Placental pericyte (primary cell): Measurements from ENCODE around the gene KMT2D. TPM values are rescaled to one million over a fixed set of nuclear protein-coding genes. Genes with fewer than 3 reads are reported as not detected.

Experiments
- total RNA-seq: library from RNA; depleted of rRNA; stranded (reverse); fragments of >200 nt; gene quantifications from 2 replicates; pipeline ENCODE4 v1.2.3, GENCODE V29; 2012

Gene KMT2D, protein sequence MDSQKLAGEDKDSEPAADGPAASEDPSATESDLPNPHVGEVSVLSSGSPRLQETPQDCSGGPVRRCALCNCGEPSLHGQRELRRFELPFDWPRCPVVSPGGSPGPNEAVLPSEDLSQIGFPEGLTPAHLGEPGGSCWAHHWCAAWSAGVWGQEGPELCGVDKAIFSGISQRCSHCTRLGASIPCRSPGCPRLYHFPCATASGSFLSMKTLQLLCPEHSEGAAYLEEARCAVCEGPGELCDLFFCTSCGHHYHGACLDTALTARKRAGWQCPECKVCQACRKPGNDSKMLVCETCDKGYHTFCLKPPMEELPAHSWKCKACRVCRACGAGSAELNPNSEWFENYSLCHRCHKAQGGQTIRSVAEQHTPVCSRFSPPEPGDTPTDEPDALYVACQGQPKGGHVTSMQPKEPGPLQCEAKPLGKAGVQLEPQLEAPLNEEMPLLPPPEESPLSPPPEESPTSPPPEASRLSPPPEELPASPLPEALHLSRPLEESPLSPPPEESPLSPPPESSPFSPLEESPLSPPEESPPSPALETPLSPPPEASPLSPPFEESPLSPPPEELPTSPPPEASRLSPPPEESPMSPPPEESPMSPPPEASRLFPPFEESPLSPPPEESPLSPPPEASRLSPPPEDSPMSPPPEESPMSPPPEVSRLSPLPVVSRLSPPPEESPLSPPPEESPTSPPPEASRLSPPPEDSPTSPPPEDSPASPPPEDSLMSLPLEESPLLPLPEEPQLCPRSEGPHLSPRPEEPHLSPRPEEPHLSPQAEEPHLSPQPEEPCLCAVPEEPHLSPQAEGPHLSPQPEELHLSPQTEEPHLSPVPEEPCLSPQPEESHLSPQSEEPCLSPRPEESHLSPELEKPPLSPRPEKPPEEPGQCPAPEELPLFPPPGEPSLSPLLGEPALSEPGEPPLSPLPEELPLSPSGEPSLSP (N-terminal part only)
- total RNA-seq, result 42.5 and 43.3 TPM in 2 replicates

DNA sequence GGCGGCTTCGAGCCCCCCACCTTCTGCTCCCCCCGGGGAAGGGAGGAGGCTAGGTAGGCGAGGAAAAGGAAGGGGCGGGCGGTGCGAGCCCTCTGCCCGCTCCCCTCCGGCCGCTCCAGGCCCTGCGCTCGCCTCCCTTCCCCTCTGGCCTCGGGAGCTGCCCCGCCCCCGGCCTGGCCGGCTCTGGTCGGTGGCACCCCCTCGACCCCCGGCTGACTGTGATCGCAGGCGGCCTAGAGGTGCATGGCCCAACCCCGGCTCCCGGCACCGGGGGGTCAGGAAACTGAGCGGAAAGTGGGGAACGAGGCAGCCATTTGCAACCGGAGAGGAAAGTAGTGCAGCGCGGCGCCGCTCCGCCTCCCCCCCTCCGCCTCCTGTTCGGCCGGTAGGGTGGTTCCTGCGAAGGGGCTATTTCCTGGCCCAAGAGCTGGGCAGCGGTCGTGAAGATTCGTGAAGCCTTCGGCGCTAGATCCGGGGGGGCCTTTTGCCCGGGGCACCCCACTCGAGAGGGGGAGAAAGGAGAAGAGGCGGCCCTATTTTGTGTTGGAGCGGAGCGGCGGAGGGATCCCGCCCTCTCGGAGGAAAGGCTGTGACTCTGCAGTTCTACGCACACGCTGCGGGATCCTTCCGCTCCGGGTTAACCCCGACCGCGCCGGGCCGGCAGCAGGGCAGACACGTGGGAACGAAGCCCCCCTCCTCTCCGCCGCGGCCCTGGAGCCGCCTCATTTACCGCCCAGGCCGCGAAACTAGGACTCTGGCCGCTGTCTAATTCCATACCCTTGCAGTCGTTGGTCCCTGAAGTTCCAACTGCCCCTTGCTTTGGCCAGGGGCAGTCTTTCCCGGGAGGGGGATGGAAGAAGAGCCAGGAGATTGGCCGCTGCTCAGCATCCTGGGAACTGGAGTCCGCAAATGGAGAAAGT lies at the start of gene KMT2D:
Gene KMT2D, minus strand, starts transcription at position 558 of the 920 bp plus-strand sequence. CDS start 5,470 bp downstream, outside the sequence.

DNA sequence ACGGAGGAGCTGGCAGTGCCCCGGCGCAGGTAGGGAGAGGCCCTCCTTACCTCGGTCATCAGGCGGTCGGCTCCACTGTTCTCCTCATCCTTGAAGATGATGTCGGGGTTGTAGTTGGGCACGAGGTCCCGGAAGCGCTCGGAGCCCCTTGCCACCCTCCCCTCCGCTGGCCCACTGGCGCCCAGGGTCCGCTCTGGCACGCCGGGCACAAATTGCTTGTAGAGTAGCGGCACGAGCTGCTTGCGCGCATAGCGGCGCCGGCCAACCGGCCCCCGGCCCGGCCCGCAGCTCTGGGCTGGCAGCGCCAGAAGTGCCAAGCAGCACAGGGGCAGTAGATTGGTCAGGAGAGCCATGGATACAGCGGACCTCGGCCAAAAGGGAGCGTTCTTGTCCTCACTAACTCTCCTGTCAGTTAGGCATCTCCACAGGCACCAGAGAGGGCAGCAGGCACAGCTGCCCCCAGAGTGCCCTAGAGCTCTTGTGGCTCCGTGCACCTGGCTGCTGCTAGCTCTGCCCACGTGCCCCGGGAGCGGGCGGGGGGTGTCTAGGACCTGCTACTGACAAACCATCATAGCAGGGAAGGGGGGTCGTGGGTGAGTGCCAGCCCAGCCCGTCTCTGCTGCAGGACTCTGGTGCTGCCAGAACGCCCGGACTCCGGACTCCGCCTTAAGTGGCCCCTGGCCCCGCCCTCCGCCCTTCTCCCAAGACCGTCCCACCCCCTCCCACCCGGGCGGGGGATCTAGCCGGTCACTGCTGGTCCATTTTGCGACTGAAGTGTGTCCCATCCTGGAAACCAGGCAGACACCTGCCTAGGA lies 33.8 kb upstream of the KMT2D start, which contains the start of gene DHH:
Gene DHH, minus strand, starts transcription at position 642 of the 815 bp plus-strand sequence. Its CDS starts 289 bp downstream, at position 353.

DNA sequence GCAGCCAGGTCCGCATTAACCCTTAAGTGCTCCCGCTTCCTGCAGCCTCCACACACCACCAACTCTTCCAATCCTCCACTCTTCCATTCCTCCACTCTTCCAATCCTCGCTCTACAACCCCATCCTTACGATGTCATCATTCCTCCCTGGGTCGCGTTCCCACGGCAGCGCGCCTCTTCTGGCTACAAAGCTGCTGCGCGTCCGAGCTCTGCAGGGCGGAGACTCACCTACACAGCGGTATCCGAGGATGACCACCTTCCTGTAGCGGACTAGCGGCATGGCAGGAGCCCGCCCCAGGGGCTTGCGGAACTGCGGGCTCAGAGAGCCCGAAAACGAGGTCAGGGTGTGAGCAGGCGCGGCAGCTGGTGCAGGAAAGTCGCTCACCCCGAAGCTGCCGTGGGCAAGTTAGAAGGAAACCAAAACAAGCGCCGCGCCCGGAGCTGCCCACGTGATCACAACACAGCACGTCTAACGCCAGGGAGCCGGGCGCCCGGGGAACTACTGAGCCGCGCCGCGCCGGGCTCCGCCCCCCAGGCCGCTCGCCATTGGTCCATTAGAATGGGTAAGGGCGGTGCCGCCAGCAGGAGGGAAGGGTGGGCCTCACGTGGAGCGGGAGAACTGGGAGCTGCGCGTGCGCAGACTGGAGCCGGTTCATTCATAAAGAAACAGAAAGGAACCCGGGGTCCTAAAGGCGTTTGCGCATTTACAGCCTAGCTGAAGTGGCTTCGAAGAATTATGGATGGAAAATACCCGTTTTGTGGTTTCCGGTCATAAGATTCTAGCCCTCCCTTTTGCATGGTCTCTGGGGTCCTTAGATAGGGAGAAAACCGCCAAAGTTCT lies 9.1 kb upstream of the KMT2D start, which contains the start of gene RHEBL1:
Gene RHEBL1, minus strand, starts transcription at position 473 of the 840 bp plus-strand sequence. Its CDS starts 194 bp downstream, at position 279.

DNA sequence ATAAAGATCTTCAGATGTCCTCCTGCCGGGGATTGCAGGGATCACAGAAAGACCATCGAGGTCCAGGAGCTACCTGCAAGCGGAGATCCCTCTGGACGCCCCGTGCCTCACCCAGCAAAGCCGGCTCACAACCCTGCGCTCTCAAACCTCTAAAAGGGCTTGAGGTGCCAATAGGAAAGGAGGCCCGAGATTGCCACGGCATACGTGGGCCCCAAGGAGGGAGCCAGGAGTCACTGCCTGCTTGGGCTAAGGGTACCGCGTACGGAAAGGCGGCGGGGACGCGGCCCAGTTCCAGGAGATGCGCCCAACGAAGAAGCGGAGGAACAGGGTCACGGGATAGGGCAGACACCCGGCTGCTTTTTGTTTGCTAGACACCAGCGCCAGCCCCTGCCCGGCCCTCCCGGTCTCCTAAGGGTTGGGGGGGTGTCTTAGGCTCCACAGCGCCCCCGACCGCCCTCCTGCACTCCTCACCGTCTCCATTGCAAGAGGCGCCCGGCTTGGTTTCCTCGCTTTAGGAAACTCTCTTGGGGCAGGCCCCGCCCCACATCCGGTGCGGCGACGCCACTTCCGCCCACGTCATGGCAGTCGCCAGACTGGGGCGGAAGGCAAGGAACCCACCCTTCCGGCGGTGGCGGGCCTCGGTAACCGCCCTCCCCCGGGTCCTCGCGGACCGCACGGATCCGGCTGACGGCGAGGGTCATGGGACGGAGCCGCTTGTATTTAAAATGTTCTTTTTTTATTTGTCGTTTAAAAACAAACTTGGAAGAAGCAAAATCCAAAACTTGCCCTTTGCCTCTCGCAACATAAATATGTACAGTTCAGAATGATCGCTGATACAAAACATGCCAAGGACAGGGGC lies 42.1 kb downstream of the KMT2D start, which contains the start of gene PRKAG1:
Gene PRKAG1, minus strand, starts transcription at position 516 of the 859 bp plus-strand sequence. Its CDS starts 36 bp downstream, at position 480.

Other genes with a start within 250 kb of the KMT2D start
- 12.0 and 33.1 TPM in 2 replicates for gene CACNB3, start 242.3 kb downstream of the KMT2D start, total RNA-seq
- 64.1 and 74.2 TPM in 2 replicates for gene DDX23, start 208.6 kb downstream of the KMT2D start, total RNA-seq
- 0.44 TPM in 1 of 2 replicates, not detected in the other for gene RND1, start 194.9 kb downstream of the KMT2D start, total RNA-seq
- 17.0 and 44.4 TPM in 2 replicates for gene FKBP11, start 135.3 kb downstream of the KMT2D start, total RNA-seq
- gene ARF3, start 103.3 kb downstream of the KMT2D start, total RNA-seq, result 74.4 and 88.6 TPM in 2 replicates
- under 0.01 TPM in 1 of 2 replicates, not detected in the other for gene WNT10B, start 89.1 kb downstream of the KMT2D start, total RNA-seq
- gene WNT1, start 82.5 kb downstream of the KMT2D start, total RNA-seq, result not detected in 2 replicates
- gene DDN, start 61.4 kb downstream of the KMT2D start, total RNA-seq, result 0.14 TPM in 1 of 2 replicates, not detected in the other
- 69.4 and 86.2 TPM in 2 replicates for gene PRKAG1, start 42.0 kb downstream of the KMT2D start, total RNA-seq
- 0.22 and 1.6 TPM in 2 replicates for gene RHEBL1, start 9.2 kb upstream of the KMT2D start, total RNA-seq
- gene DHH, start 34.0 kb upstream of the KMT2D start, total RNA-seq, result under 0.01 TPM in 2 replicates
- gene LMBR1L, start 50.1 kb upstream of the KMT2D start, total RNA-seq, result 60.3 and 72.0 TPM in 2 replicates
- 336 and 3,581 TPM in 2 replicates for gene TUBA1B, start 70.6 kb upstream of the KMT2D start, total RNA-seq
- gene TUBA1A, start 128.3 kb upstream of the KMT2D start, total RNA-seq, result 185 and 1,342 TPM in 2 replicates
- 372 and 1,859 TPM in 2 replicates for gene TUBA1C, start 204.3 kb upstream of the KMT2D start, total RNA-seq
- gene PRPH, start 234.4 kb upstream of the KMT2D start, total RNA-seq, result not detected in 2 replicates